ENCODE data around the gene DNAJC7. TPM values are rescaled to one million over a fixed set of nuclear protein-coding genes. Genes with fewer than 3 reads are reported as not detected.
A peak's percentile ranks its signal among the peaks of the same experiment; 100 is the strongest.

Gene DNAJC7
- total and polyA plus RNA-seq, 4 donors, result 66.2 to 89.3 (median 83.0) TPM

DNA sequence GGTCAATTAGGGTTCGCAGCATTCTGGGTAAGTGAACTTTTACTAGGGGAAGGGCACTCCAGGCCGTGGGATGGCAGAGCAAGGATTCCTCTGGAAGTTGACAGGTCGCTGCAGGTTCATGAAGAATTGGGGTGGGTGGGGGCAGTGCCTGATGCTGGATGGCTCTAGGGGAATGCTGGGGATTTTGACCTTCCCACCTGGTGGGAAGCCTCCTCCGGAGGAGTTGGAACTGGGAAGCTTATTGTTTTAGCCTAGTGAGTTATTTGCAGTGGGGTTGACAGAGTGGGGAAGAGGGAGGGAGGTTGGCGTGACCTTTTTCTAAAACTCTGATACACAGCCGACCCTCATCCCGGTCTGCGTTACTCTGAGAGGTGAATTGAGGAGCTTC is 33.8 kb upstream of the DNAJC7 start:
- Histone ChIP-seq H3K9ac (ENCODE audit: insufficient read depth in 1 of 2, low read length in 2 of 2) (no peak overlapping the region), H3K36me3 (ENCODE audit: control insufficient read depth in 4 of 4, insufficient read depth in 4 of 4, low read length in 4 of 4) (no peaks in the 10 kb centered on the region)
- TF ChIP-seq, protein P1, sequence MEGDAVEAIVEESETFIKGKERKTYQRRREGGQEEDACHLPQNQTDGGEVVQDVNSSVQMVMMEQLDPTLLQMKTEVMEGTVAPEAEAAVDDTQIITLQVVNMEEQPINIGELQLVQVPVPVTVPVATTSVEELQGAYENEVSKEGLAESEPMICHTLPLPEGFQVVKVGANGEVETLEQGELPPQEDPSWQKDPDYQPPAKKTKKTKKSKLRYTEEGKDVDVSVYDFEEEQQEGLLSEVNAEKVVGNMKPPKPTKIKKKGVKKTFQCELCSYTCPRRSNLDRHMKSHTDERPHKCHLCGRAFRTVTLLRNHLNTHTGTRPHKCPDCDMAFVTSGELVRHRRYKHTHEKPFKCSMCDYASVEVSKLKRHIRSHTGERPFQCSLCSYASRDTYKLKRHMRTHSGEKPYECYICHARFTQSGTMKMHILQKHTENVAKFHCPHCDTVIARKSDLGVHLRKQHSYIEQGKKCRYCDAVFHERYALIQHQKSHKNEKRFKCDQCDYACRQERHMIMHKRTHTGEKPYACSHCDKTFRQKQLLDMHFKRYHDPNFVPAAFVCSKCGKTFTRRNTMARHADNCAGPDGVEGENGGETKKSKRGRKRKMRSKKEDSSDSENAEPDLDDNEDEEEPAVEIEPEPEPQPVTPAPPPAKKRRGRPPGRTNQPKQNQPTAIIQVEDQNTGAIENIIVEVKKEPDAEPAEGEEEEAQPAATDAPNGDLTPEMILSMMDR (IDR thresholded peaks at IDR 0.05; ENCODE audit: control extremely low read depth, extremely low read depth), result no peak

DNA sequence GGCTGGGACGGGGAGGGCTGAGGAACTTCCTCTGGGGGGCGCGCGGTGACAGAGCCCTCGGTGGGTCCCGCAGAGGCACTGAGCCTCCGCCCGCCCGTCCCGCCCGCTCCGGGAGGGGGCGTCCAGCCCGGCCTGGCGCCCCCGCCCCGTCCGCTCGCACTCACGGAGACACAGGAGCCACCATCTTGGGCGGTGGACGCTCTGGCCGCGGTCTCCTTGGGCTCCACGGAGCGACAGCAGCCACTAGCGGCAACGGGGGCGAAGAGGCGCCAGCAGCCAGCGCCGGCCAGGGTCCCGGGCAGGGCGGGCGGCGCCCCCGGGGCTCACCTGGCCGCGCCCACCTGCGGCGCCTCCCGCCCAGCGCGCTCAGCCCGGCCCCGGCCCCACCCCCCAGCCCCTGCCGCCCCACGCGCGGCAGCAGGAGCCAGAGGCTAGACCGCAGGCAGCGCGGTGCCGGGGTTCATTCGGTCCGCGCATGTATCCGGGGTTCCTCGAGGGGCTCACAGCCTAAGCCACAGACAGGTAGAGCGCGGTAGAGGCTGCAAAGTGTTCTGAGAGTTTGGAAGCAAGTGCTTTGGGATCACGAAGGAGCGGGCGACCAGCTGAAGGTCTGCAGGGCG is 33.3 kb upstream of the DNAJC7 start, which contains the start of gene C17orf113:
C17orf113 (minus strand) TSS at position 209 of the 620 bp plus-strand sequence. CDS start 7,225 bp downstream, outside the sequence.
- Histone ChIP-seq H3K4me3 (peak within 1 kb of the TSS; percentile 52), H3K27me3 (ENCODE audit: control insufficient read depth in 3 of 3, insufficient read depth in 3 of 3, low read length in 2 of 3) (peaks cover 0 to 10% (median 5%) of the 10 kb centered on the region in 3 donors), H3K9me3 (ENCODE audit: control insufficient read depth in 4 of 4, insufficient read depth in 3 of 4, low read length in 3 of 4) (no peaks in the 10 kb centered on the region), H3K27ac (ENCODE audit: low read depth in 1 of 2, low read length in 1 of 2) (peak within 1 kb of the TSS in 1 of 2 donors; percentile 16), H3K36me3 (ENCODE audit: control insufficient read depth in 4 of 4, insufficient read depth in 4 of 4, low read length in 4 of 4) (peaks cover 0 to 2% (median 0%) of the 10 kb centered on the region in 4 donors), H3K9ac (ENCODE audit: insufficient read depth in 1 of 2, low read length in 2 of 2) (peak within 1 kb of the TSS in 1 of 2 donors; percentile 46), H3K4me1 (ENCODE audit: control insufficient read depth in 5 of 5, insufficient read depth in 5 of 5, low read length in 5 of 5) (peaks cover 0 to 9% (median 0%) of the 10 kb centered on the region in 5 donors)
- TF ChIP-seq, protein P1 (IDR thresholded peaks at IDR 0.05; ENCODE audit: control extremely low read depth, extremely low read depth), result peak; percentile 36
- ATAC-seq (ENCODE audit: insufficient read depth, low FRiP score) (no peak), DNase-seq (peak; percentile 66 to 76 (median 72))
- WGBS, 2 donors, result 1 to 2% methylated on average over 37 to 65 of the region's 65 CpGs

More for the DNA sequence above, 33.8 kb upstream of the DNAJC7 start:
- peaks cover 0 to 10% (median 5%) of the 10 kb centered on the region in 3 donors for H3K27me3 ChIP-seq (ENCODE audit: control insufficient read depth in 3 of 3, insufficient read depth in 3 of 3, low read length in 2 of 3)
- H3K9me3 ChIP-seq (ENCODE audit: control insufficient read depth in 4 of 4, insufficient read depth in 3 of 4, low read length in 3 of 4), result no peaks in the 10 kb centered on the region
- peaks cover 0 to 9% (median 0%) of the 10 kb centered on the region in 5 donors for H3K4me1 ChIP-seq (ENCODE audit: control insufficient read depth in 5 of 5, insufficient read depth in 5 of 5, low read length in 5 of 5)
- ATAC-seq (ENCODE audit: insufficient read depth, low FRiP score) (no peak), DNase-seq (no peak)
- no peak overlapping the region for H3K27ac ChIP-seq (ENCODE audit: low read depth in 1 of 2, low read length in 1 of 2)
- peak overlapping the region; percentile 52 for H3K4me3 ChIP-seq
- WGBS, 2 donors, result 56 to 73% methylated on average over 8 of the region's 8 CpGs

DNA sequence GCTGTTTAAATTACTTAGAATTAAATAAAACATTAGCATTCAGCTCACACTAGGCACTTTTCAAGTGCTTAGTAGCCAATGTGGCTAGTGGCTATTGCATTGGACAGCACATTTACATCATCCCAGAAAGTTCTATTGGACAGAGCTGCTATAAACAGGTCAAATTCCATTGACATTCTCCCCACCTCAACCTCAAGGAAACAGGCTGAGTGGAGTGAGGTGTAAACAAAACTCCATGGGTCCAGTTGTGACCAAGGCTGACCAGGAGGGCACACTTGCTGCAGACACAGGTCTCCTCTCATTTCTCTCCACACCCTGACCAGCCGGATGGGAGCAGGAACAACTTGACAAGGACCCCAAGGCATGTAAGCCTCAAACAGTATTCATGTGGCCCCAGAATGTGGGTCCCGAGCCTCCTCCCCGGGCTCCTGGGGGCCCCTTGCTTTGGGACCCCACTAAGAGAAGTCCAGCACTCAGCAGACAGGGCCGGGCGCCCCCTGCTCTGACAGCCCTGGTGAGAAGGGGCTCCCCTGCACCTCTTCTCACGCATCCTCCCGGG is 32.7 kb upstream of the DNAJC7 start:
- Histone ChIP-seq H3K4me3 (peak overlapping the region; percentile 52), H3K9me3 (ENCODE audit: control insufficient read depth in 4 of 4, insufficient read depth in 3 of 4, low read length in 3 of 4) (no peaks in the 10 kb centered on the region), H3K36me3 (ENCODE audit: control insufficient read depth in 4 of 4, insufficient read depth in 4 of 4, low read length in 4 of 4) (peaks cover 0 to 3% (median 0%) of the 10 kb centered on the region in 4 donors), H3K9ac (ENCODE audit: insufficient read depth in 1 of 2, low read length in 2 of 2) (peak overlapping the region in 1 of 2 donors; percentile 46), H3K27ac (ENCODE audit: low read depth in 1 of 2, low read length in 1 of 2) (peak overlapping the region in 1 of 2 donors; percentile 16), H3K4me1 (ENCODE audit: control insufficient read depth in 5 of 5, insufficient read depth in 5 of 5, low read length in 5 of 5) (peaks cover 0 to 9% (median 0%) of the 10 kb centered on the region in 5 donors), H3K27me3 (ENCODE audit: control insufficient read depth in 3 of 3, insufficient read depth in 3 of 3, low read length in 2 of 3) (peaks cover 0 to 10% (median 5%) of the 10 kb centered on the region in 3 donors)
- DNase-seq (no peak), ATAC-seq (ENCODE audit: insufficient read depth, low FRiP score) (no peak)
- 0 to 2% methylated on average over 5 to 7 of the region's 7 CpGs for WGBS, 2 donors
- TF ChIP-seq, protein P1 (IDR thresholded peaks at IDR 0.05; ENCODE audit: control extremely low read depth, extremely low read depth), result no peak

Measured in lung (tissue), 12 donors.